ENCODE data around the gene MIGA2.

DNA sequence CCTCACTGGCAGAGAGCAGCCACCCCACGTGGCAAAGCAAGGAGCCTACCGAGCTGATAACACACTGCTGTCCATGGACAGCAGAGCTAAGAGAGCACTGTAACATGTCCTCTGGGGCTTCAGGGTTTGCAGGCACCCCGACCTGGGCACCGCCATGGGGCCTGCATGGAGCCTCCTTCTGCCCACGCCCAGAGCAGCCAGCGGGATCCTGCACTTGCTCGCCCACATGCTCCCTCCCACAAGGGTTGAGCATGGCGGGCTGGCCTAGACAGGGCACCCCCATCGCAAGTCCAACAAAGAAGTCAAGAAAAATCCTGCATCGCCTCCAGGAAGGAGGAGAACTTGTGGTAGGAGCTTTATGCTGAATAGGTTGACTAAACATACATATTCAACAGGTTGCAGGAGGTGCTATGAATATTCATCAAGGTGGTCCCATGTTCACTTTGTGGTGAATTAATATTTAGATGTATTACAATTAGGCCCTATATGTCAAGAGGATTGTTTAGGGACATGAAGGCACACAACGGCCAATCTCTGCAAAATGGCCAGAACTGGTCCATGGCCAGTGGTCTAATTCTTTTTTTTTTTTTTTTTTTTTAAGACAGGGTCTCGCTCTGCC, 3.8 kb upstream of the MIGA2 start:
- no peak for TF ChIP-seq POLR2AphosphoS5 (IDR thresholded peaks at IDR 0.05; ENCODE audit: borderline replicate concordance, low read depth, low read length)
- no peak for TF ChIP-seq EZH2 (IDR thresholded peaks at IDR 0.05)
- TF ChIP-seq FOXP2 (optimal IDR thresholded peaks at IDR 0.05; ENCODE audit: control extremely low read depth, extremely low read length, insufficient read depth) = no peak

Data from SK-N-MC (cell line).